Breast epithelium (tissue), 4 donors: ENCODE results near the gene LRRC40. TPM values are rescaled to one million over a fixed set of nuclear protein-coding genes. Genes with fewer than 3 reads are reported as not detected.

Experiments
- DNase-seq, 2 donors: peaks; one replicate each; pipeline ENCODE4 v3.0.0-alpha.2; 2019; ENCODE audit warnings: low spot score in 2 of 2
- H3K27ac ChIP-seq, 2 donors: fragments of 200-600 bp; sonication (generic) in 1 of 2; one replicate each; pipeline ENCODE4 v1.5.1; 2016 to 2019; ENCODE audit warnings: mild to moderate bottlenecking in 1 of 2
- H3K27me3 ChIP-seq, 2 donors: fragments of 200-600 bp; sonication (generic) in 1 of 2; one replicate each; pipeline versions ENCODE4 v1.5.1 to v1.6.0; 2017 to 2019; ENCODE audit warnings: control low read depth in 1 of 2, mild to moderate bottlenecking in 1 of 2
- H3K36me3 ChIP-seq: fragments of 200-600 bp; one replicate; pipeline ENCODE4 v1.5.1; 2019
- H3K4me1 ChIP-seq, 2 donors: fragments of 200-600 bp; sonication (generic); one replicate each; pipeline ENCODE4 v1.5.1; 2016 to 2019; ENCODE audit warnings: control low read depth in 1 of 2
- H3K4me3 ChIP-seq, 3 donors: fragments of 200-600 bp; sonication (generic); 1 replicate in 2 of 3; 2 replicates in 1 of 3; pipeline ENCODE4 v1.5.1; 2016 to 2019; ENCODE audit warnings: mild to moderate bottlenecking in 3 of 3, moderate library complexity in 2 of 3
- H3K9me3 ChIP-seq, 2 donors: fragments of 200-600 bp; sonication (generic) in 1 of 2; one replicate each; pipeline ENCODE4 v1.5.1; 2016 to 2019; ENCODE audit warnings: control low read depth in 1 of 2
- POLR2A ChIP-seq: fragments of 450-650 bp; IDR thresholded peaks from one replicate; pipeline ENCODE4 v1.6.1; 2016; ENCODE audit warnings: antibody characterized with exemption, mild to moderate bottlenecking, moderate library complexity
- POLR2AphosphoS5 ChIP-seq, 3 donors: sonication (generic); formaldehyde crosslinking; IDR thresholded peaks; one replicate each; pipeline ENCODE4 v1.6.1; 2017; ENCODE audit warnings: antibody characterized with exemption in 3 of 3
- intact Hi-C: fragments of 100-400 bp; cut with DNase I; formaldehyde crosslinking; loops from one replicate; pipeline ENCODE4 v1.15.1; 2023; ENCODE audit warnings: low total_unique reads
- total RNA-seq, 3 donors: library from RNA; depleted of rRNA; stranded (reverse); fragments of >200 nt; gene quantifications; one replicate each; pipeline ENCODE4 v1.1.0, GENCODE V29; 2016
- TF ChIP-seq, protein P1 (sequence below), 3 donors: fragments of 450-650 bp; IDR thresholded peaks; one replicate each; pipeline ENCODE4 v1.5.1; 2016 to 2017; ENCODE audit warnings: antibody characterized with exemption in 3 of 3, mild to moderate bottlenecking in 3 of 3, moderate library complexity in 3 of 3

Gene LRRC40
- total RNA-seq, 3 donors from 2014 or later = 13.9 to 22.1 (median 15.4) TPM

DNA sequence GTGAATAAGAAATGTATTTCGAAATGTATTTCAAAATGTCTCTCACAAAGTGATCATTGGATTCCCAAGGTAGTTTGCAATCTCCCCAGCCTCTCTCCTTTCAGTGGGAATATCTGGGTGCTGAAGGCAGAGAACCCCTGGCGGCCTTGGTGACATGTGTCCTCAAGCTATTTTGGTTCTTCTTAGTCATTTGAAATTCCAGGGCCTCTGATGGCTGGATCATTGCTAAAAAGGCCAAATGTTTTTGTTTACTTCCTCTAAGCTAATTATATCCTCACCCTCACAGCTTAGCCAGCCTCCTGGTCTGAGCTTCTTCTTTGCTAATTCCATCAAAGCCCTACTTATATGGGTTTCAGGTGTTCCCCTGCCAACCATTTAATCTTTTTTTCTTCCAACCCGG lies 71.2 kb downstream of the LRRC40 start:
- Histone ChIP-seq H3K9me3 (no peaks in the 10 kb centered on the region), H3K27ac (no peak overlapping the region), H3K27me3 (no peaks in the 10 kb centered on the region), H3K4me3 (no peak overlapping the region), H3K4me1 (no peaks in the 10 kb centered on the region), H3K36me3 (no peaks in the 10 kb centered on the region)
- TF ChIP-seq, protein P1, sequence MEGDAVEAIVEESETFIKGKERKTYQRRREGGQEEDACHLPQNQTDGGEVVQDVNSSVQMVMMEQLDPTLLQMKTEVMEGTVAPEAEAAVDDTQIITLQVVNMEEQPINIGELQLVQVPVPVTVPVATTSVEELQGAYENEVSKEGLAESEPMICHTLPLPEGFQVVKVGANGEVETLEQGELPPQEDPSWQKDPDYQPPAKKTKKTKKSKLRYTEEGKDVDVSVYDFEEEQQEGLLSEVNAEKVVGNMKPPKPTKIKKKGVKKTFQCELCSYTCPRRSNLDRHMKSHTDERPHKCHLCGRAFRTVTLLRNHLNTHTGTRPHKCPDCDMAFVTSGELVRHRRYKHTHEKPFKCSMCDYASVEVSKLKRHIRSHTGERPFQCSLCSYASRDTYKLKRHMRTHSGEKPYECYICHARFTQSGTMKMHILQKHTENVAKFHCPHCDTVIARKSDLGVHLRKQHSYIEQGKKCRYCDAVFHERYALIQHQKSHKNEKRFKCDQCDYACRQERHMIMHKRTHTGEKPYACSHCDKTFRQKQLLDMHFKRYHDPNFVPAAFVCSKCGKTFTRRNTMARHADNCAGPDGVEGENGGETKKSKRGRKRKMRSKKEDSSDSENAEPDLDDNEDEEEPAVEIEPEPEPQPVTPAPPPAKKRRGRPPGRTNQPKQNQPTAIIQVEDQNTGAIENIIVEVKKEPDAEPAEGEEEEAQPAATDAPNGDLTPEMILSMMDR (IDR thresholded peaks at IDR 0.05) = no peak
- no peak for TF ChIP-seq POLR2AphosphoS5 (IDR thresholded peaks at IDR 0.05)
- TF ChIP-seq POLR2A = no peak
- DNase-seq = no peak
- intact Hi-C loops = no loop called here

- Histone ChIP-seq H3K4me3 (no peak overlapping the region), H3K36me3 (no peaks in the 10 kb centered on the region), H3K27ac (no peak overlapping the region), H3K9me3 (no peaks in the 10 kb centered on the region), H3K4me1 (no peaks in the 10 kb centered on the region), H3K27me3 (no peaks in the 10 kb centered on the region)
- DNase-seq = no peak
- TF ChIP-seq POLR2AphosphoS5 (IDR thresholded peaks at IDR 0.05) (no peak), POLR2A (no peak)
- TF ChIP-seq, protein P1 (IDR thresholded peaks at IDR 0.05) = no peak
- intact Hi-C loops = no loop called here
Measured at GRCh38 chr1:70117046-70117445, 88.3 kb downstream of the LRRC40 start.

DNA sequence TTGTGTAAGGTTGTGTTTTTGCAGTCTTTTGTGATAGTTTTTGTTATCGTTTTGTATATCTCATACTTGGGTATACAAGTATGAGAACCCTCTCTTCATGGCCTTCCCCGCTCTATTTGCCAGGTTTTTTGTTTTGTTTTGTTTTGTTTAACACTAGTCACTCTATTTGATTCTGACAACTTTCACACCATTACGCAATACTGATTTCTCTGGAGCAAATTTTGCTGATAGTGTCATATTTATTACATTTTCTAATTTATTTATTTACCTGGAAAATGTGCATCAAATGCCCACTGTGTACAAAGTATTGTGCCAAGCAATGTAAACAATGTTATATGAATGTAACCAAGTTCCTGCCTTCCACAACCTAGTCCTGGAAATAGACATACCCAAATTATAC lies 90.1 kb downstream of the LRRC40 start:
- Histone ChIP-seq H3K9me3 (no peaks in the 10 kb centered on the region), H3K27ac (no peak overlapping the region), H3K4me1 (no peaks in the 10 kb centered on the region), H3K36me3 (no peaks in the 10 kb centered on the region), H3K27me3 (no peaks in the 10 kb centered on the region), H3K4me3 (no peak overlapping the region)
- no peak for DNase-seq
- TF ChIP-seq POLR2AphosphoS5 (IDR thresholded peaks at IDR 0.05) (no peak), POLR2A (no peak)
- TF ChIP-seq, protein P1 (IDR thresholded peaks at IDR 0.05) = no peak
- intact Hi-C loops = no loop called here

DNA sequence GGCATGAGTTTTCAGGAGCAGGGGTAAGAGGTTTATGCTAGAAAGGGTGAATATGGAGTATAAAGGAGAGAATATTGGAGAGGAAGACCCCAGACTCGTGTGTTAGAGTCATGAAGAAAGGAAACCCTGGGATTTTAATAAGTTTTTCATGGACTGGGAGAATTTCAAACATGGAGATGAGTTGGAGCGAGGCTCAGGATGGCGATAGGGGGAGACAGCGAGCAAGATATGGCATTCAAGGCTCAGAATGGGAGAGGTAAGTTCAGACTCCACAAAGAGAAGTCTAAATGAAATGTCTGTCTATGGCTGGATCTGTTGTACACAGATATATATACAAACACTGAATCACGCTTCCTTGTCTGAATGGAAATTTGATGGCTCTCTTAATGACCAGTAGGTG lies 92.5 kb downstream of the LRRC40 start:
- Histone ChIP-seq H3K27ac (no peak overlapping the region), H3K36me3 (no peaks in the 10 kb centered on the region), H3K9me3 (no peaks in the 10 kb centered on the region), H3K4me3 (no peak overlapping the region), H3K27me3 (no peaks in the 10 kb centered on the region), H3K4me1 (no peaks in the 10 kb centered on the region)
- no peak for TF ChIP-seq POLR2AphosphoS5 (IDR thresholded peaks at IDR 0.05)
- TF ChIP-seq POLR2A = no peak
- TF ChIP-seq, protein P1 (IDR thresholded peaks at IDR 0.05) = no peak
- DNase-seq = no peak
- intact Hi-C loops = no loop called here

DNA sequence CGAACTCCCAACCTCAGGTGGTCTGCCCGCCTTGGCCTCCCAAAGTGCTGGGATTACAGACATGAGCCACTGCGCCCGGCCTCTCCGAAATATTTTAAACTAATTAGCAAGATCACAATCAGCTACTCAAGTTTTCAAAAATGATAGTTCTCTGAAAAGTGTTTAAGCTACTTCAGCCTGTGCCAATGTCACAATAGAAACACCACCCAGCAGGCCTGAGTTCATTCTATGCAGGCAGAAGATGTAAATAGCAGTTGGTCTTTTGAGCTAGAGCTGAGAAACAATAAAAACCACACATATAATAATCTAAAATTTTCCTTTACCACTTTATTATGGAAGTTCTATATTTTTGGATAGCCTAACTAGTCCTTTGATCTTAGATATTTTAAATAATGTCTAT lies 96.1 kb downstream of the LRRC40 start:
- intact Hi-C loops = no loop called here
- Histone ChIP-seq H3K4me1 (no peaks in the 10 kb centered on the region), H3K27me3 (no peaks in the 10 kb centered on the region), H3K9me3 (no peaks in the 10 kb centered on the region), H3K27ac (no peak overlapping the region), H3K4me3 (no peak overlapping the region), H3K36me3 (no peaks in the 10 kb centered on the region)
- TF ChIP-seq, protein P1 (IDR thresholded peaks at IDR 0.05) = no peak
- TF ChIP-seq POLR2A = no peak
- no peak for TF ChIP-seq POLR2AphosphoS5 (IDR thresholded peaks at IDR 0.05)
- DNase-seq = no peak
